Retinal pigment epithelial cell (primary cell): ENCODE results near the gene GABBR2.

Source experiments
- DNase-seq: peaks from one replicate; pipeline ENCODE4 v3.0.0-alpha.2; 2010; ENCODE audit warnings: low read depth
- H3K4me3 ChIP-seq: 2 replicates; pipeline ENCODE4 v1.5.1; 2011; ENCODE audit warnings: mild to moderate bottlenecking, low read length, control low read depth, moderate library complexity
- TF ChIP-seq, protein P1 (sequence below): conservative IDR thresholded peaks from 2 replicates; pipeline ENCODE4 v1.5.1; 2011; ENCODE audit warnings: low read depth, low read length, control low read depth, inconsistent platforms

The GABBR2 gene

DNA sequence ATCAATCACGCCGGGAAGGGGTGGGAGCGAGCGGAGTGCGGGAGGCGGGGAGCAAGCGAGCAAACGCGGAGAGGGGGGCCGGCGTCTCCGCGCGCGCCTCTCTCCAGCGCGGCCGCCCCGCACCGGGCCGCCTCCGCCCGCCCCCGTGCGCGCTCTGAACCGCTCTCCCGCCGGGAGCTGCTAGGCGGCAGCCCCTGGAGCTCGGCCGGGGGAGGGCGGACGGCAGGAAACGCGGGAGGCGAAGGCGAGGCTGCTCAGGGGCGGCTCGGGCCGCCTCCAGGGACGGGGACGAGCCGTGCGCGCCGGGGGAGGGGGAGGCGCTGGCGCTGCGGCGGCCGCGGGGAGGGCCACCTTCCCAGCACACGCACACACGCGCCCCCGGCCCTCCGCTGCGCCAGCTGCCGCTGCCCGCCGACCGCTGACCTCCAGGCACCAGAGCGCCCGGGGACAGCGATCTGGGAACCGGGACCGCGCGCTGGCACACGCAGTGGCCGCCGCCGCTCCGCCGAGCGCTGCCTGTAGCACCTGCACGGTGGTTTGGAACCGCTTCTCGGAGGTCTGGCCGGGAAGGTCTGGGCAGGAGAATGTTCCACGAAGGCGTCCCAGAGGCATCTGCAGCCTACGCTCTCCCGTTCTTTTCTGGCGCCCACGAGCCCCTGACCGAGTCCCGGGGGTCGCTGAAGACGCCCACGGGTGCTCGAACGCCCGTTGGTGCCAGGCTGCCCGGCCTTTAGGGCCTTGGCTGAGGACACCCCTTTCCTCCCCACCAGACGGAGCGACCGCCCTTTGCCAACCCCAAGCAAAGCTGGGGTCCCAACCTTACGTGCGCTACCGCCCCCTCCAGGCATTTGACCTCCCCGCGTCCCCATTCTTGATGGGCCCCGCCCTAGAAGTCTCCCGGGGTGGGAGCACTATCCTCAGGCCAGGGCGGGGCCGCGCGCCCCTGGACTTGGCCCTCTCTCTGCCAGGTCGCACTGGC, at the start of gene GABBR2:
TSS of gene GABBR2 (minus strand) at position 3 of the 979 bp plus-strand sequence. CDS start 198 bp downstream, outside the sequence.
- DNase-seq: no peak
- peak within 1 kb of the TSS; percentile 8 for H3K4me3 ChIP-seq
- TF ChIP-seq, protein P1, sequence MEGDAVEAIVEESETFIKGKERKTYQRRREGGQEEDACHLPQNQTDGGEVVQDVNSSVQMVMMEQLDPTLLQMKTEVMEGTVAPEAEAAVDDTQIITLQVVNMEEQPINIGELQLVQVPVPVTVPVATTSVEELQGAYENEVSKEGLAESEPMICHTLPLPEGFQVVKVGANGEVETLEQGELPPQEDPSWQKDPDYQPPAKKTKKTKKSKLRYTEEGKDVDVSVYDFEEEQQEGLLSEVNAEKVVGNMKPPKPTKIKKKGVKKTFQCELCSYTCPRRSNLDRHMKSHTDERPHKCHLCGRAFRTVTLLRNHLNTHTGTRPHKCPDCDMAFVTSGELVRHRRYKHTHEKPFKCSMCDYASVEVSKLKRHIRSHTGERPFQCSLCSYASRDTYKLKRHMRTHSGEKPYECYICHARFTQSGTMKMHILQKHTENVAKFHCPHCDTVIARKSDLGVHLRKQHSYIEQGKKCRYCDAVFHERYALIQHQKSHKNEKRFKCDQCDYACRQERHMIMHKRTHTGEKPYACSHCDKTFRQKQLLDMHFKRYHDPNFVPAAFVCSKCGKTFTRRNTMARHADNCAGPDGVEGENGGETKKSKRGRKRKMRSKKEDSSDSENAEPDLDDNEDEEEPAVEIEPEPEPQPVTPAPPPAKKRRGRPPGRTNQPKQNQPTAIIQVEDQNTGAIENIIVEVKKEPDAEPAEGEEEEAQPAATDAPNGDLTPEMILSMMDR: no peak

DNA sequence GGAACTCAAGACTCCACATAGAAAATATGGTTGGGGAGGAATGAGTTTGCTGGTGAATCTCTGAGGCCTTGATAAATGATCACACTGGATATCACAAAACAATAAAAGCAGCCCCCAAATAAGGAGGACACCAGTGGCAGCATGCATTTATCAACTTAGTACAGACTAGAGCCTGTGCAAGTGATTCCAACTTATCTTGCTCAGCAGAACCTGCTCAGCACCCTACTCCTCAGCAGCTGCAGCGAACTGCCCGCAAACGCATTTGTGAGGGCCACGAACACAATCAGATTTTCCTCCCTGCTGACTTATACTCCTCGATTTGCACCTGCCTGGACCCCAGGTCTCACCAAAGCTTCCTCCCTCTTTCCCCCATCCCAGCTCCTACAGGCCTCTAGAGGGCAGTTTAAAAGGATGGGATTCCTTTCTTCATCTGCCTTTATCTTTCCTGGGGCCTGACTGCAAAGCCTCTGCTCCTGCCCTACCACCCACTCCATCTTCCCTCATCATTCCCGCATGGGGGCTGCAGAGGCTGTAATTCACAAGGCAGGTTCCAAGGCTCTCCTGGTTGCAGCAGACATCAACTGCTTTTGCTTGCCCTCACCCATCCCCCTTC, 46.4 kb upstream of the GABBR2 start:
- DNase-seq: no peak
- H3K4me3 ChIP-seq: no peak overlapping the region
- TF ChIP-seq, protein P1: no peak

DNA sequence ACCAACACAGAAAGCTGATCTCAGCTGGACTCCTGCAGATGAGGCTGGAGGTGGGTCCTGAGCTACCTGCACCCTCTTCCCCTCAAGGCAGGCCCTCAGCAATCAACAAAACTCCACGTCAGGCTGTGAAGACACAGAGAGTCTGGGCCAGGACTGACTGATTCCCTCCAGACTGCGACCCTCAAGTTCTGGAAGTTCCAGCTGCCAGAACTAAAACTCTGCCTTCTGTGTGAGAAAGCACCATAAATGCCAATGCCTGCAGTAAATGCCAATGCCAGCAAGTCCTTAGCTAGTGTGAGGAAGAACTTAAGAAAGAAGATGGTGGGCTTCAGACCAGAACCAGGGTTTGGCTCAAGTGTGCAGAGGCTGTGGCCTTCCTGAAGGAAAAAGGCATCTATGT, 42.5 kb upstream of the GABBR2 start:
- no peak for DNase-seq
- no peak overlapping the region for H3K4me3 ChIP-seq
- TF ChIP-seq, protein P1: no peak

DNA sequence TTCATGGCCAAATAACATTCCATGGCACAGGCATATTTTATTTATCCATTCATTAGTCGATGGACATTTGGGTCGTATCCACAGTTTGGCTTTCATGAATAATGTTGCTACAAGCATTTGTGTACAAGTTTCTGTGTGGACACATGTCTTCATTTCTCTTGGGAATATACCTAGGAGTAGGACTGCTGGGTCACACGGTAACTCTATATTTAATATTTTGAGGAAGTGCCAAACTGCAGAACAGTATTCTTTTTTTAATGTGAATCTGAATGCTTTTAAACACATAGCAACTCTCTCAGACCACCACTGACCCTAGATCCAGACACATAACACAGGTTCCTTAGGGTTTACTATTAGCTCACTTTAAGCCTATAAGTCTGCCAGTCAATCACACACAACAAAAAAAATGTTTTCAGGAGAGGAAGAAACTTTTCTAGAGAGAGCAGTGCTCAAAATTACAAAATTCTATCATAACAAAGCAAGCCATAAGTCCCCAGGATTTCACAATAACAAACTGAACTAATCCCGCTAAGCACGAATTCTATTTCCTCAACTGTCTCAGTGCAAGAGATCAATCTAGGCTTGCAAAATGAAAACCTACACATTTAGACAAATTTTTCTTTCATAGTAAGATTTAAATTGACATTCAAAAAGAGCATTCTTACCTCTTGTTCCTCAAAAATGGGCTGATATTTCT, 41.8 kb upstream of the GABBR2 start:
- TF ChIP-seq, protein P1: no peak
- DNase-seq: no peak
- no peak overlapping the region for H3K4me3 ChIP-seq

DNA sequence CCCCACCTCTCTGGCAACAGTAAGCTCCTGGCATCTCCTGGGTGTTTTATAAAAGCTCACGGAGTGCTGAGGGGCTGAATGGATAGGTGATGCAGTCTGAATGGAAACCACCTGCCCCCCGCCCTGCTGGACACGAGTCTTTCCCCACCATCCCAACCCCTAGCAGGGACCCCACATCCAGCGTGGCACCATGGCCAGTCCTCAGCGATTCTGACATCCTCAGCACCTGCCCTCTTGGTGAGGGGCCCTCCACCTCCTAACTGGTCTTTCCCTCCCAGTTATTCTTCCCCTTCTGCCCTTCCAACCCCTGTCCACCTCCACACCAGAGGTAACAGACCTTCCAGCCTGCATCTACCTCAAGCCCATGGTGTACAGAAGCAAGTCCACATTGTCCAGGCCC, 38.7 kb upstream of the GABBR2 start:
- DNase-seq: no peak
- H3K4me3 ChIP-seq: no peak overlapping the region
- TF ChIP-seq, protein P1: no peak

DNA sequence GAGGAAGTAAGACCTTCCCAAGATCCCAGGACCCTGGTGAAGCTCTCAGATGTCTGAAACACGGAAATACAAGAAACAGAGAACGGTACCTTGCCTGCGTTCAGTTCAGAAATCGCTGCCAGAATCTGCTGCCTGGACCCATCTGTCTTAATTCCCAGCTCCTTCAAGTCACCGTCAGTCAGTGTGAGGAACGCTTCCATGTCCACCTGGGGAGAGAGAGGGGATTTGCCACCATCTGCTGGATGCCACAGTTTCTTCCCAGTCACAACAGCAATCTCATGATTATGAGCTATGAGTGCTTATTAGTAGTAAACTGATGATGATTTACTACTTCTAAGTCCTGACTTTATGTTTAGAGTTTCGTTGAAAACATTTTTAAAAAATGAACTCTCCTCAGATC, 36.7 kb upstream of the GABBR2 start:
- DNase-seq: no peak
- TF ChIP-seq, protein P1: no peak
- H3K4me3 ChIP-seq: no peak overlapping the region
